SK-N-SH treated with all-trans-retinoic acid at 6 μM for 48 hours (cell line): ENCODE data around the gene CALCOCO2.

ENCODE experiments used
- ARNTL ChIP-seq: fragments of 450-650 bp; formaldehyde crosslinking; IDR thresholded peaks from 2 replicates; pipeline ENCODE4 v1.5.0; 2020; ENCODE audit warnings: low read depth, mild to moderate bottlenecking, moderate library complexity, borderline replicate concordance
- CSDC2 ChIP-seq: fragments of 250-450 bp; sonication (Bioruptor Pico); IDR thresholded peaks from 2 replicates; pipeline ENCODE4 v1.5.0; 2020; ENCODE audit warnings: mild to moderate bottlenecking, moderate library complexity
- CSRNP3 ChIP-seq: fragments of 250-450 bp; sonication (Bioruptor Pico); IDR thresholded peaks from 2 replicates; pipeline ENCODE4 v1.5.1; 2021; ENCODE audit warnings: mild to moderate bottlenecking, moderate library complexity
- ISL1 ChIP-seq: fragments of 250-450 bp; sonication (Bioruptor Pico); IDR thresholded peaks from 2 replicates; pipeline ENCODE4 v2.1.2; 2022; ENCODE audit warnings: mild to moderate bottlenecking, moderate library complexity
- RARB ChIP-seq: fragments of 250-450 bp; sonication (Bioruptor Pico); IDR thresholded peaks from 2 replicates; pipeline ENCODE4 v1.8.0; 2021; ENCODE audit warnings: mild to moderate bottlenecking, moderate library complexity
- ZFP3 ChIP-seq: fragments of 250-450 bp; sonication (Bioruptor Pico); IDR thresholded peaks from 2 replicates; pipeline ENCODE4 v1.5.0; 2020; ENCODE audit warnings: mild to moderate bottlenecking, moderate library complexity
- ZFP30 ChIP-seq: fragments of 450-650 bp; formaldehyde crosslinking; IDR thresholded peaks from 2 replicates; pipeline ENCODE4 v1.5.0; 2022; ENCODE audit warnings: mild to moderate bottlenecking, moderate library complexity
- ZNF565 ChIP-seq: fragments of 450-650 bp; formaldehyde crosslinking; conservative IDR thresholded peaks from 2 replicates; pipeline ENCODE4 v1.5.0; 2020; ENCODE audit warnings: low read depth, mild to moderate bottlenecking, moderate library complexity
- ZNF70 ChIP-seq: fragments of 450-650 bp; formaldehyde crosslinking; IDR thresholded peaks from 2 replicates; pipeline ENCODE4 v1.5.0; 2020; ENCODE audit warnings: mild to moderate bottlenecking, moderate library complexity
- ZNF8 ChIP-seq: fragments of 450-650 bp; formaldehyde crosslinking; IDR thresholded peaks from 2 replicates; pipeline ENCODE4 v1.5.0; 2020; ENCODE audit warnings: mild to moderate bottlenecking, moderate library complexity
- TF ChIP-seq, protein P1 (sequence below): fragments of 250-450 bp; sonication (Bioruptor Pico); IDR thresholded peaks from 2 replicates; pipeline ENCODE4 v1.5.0; 2020; ENCODE audit warnings: mild to moderate bottlenecking, moderate library complexity
- TF ChIP-seq, protein P2 (sequence below): fragments of 250-450 bp; sonication (Bioruptor Pico); IDR thresholded peaks from 2 replicates; pipeline ENCODE4 v1.8.0; 2020; ENCODE audit warnings: mild to moderate bottlenecking, moderate library complexity, borderline replicate concordance
- TF ChIP-seq, protein P3 (sequence below): fragments of 250-450 bp; sonication (Bioruptor Pico); IDR thresholded peaks from 2 replicates; pipeline ENCODE4 v1.5.1; 2020; ENCODE audit warnings: low read depth, mild to moderate bottlenecking, moderate library complexity

DNA sequence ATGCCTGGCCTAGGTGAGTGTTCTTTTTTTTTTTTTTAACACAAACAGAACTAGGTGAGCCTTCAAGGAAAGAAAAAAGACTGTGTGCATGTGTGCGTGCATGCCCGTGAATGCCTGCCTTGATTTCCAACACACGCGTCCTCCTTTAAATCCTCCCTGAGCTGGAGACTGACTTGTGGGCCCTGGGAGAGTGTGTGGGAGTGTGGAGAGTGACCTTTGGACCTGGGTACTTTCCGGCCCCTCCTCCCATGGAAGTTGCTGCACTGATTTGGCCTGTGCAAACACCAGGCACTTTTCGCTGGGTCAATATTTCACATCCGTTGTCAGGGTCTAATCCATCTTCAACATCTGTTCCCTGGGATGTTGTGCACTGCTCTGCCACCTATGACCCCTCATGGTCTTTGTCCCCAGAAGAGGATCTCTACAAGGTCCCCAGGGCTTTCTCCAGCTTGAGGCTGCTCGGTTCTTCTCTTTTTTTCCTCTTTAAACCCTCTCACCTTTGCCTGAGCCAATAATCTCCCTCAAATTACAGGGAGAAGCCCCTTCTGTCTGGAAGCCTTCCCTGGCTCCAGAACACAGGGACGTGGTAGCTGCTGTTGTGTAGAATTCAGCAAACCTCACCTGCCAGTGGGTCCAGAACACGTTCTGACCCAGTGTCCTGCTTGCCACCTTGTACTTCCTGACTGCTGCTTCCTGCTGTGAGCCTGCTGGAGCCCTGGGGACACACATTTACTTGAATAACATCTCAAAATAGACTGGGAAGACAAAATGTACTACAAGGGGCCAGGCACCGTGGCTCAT, 40.9 kb downstream of the CALCOCO2 start:
- TF ChIP-seq CSDC2 (CRISPR knock-in tag) (no peak), ISL1 (no peak), ARNTL (no peak), ZNF70 (no peak), RARB (CRISPR knock-in tag) (no peak), ZNF8 (CRISPR knock-in tag) (no peak), ZNF565 (no peak), ZFP30 (CRISPR knock-in tag) (no peak), ZFP3 (CRISPR knock-in tag) (no peak), CSRNP3 (CRISPR knock-in tag) (no peak)
- TF ChIP-seq, protein P1, sequence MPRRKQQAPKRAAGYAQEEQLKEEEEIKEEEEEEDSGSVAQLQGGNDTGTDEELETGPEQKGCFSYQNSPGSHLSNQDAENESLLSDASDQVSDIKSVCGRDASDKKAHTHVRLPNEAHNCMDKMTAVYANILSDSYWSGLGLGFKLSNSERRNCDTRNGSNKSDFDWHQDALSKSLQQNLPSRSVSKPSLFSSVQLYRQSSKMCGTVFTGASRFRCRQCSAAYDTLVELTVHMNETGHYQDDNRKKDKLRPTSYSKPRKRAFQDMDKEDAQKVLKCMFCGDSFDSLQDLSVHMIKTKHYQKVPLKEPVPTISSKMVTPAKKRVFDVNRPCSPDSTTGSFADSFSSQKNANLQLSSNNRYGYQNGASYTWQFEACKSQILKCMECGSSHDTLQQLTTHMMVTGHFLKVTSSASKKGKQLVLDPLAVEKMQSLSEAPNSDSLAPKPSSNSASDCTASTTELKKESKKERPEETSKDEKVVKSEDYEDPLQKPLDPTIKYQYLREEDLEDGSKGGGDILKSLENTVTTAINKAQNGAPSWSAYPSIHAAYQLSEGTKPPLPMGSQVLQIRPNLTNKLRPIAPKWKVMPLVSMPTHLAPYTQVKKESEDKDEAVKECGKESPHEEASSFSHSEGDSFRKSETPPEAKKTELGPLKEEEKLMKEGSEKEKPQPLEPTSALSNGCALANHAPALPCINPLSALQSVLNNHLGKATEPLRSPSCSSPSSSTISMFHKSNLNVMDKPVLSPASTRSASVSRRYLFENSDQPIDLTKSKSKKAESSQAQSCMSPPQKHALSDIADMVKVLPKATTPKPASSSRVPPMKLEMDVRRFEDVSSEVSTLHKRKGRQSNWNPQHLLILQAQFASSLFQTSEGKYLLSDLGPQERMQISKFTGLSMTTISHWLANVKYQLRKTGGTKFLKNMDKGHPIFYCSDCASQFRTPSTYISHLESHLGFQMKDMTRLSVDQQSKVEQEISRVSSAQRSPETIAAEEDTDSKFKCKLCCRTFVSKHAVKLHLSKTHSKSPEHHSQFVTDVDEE (CRISPR knock-in tag) = no peak
- TF ChIP-seq, protein P2, sequence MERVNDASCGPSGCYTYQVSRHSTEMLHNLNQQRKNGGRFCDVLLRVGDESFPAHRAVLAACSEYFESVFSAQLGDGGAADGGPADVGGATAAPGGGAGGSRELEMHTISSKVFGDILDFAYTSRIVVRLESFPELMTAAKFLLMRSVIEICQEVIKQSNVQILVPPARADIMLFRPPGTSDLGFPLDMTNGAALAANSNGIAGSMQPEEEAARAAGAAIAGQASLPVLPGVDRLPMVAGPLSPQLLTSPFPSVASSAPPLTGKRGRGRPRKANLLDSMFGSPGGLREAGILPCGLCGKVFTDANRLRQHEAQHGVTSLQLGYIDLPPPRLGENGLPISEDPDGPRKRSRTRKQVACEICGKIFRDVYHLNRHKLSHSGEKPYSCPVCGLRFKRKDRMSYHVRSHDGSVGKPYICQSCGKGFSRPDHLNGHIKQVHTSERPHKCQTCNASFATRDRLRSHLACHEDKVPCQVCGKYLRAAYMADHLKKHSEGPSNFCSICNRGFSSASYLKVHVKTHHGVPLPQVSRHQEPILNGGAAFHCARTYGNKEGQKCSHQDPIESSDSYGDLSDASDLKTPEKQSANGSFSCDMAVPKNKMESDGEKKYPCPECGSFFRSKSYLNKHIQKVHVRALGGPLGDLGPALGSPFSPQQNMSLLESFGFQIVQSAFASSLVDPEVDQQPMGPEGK (CRISPR knock-in tag) = no peak
- TF ChIP-seq, protein P3, sequence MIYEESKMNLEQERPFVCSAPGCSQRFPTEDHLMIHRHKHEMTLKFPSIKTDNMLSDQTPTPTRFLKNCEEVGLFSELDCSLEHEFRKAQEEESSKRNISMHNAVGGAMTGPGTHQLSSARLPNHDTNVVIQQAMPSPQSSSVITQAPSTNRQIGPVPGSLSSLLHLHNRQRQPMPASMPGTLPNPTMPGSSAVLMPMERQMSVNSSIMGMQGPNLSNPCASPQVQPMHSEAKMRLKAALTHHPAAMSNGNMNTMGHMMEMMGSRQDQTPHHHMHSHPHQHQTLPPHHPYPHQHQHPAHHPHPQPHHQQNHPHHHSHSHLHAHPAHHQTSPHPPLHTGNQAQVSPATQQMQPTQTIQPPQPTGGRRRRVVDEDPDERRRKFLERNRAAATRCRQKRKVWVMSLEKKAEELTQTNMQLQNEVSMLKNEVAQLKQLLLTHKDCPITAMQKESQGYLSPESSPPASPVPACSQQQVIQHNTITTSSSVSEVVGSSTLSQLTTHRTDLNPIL (CRISPR knock-in tag) = no peak
